CD4-positive, alpha-beta memory T cell (primary cell): ENCODE data around the gene SLC45A2. TPM values are rescaled to one million over a fixed set of nuclear protein-coding genes. Genes with fewer than 3 reads are reported as not detected.

ENCODE experiments used
- CTCF ChIA-PET: fragments of 350-600 bp; sonication (Branson Sonifier 250); formaldehyde crosslinking; loops from one replicate; lab custom pipeline; 2021; ENCODE audit warnings: inconsistent platforms; ENCODE audit not compliant: partially characterized antibody; lab: Charles Lee
- POLR2A ChIA-PET: fragments of 350-600 bp; sonication (Branson Sonifier 250); formaldehyde crosslinking; loops from one replicate; lab custom pipeline; 2021; ENCODE audit not compliant: partially characterized antibody; lab: Charles Lee
- DNase-seq, 5 donors: peaks; one replicate each; pipeline versions ENCODE4 v3.0.0 to v3.0.0-alpha.2; 2020 to 2022; ENCODE audit warnings: mixed read lengths in 1 of 5
- H3K27ac ChIP-seq: one replicate; pipeline ENCODE4 v1.7.0; 2013; ENCODE audit warnings: low read depth, low read length
- H3K27me3 ChIP-seq: 2 replicates; pipeline ENCODE4 v1.7.0; 2013; ENCODE audit warnings: mild to moderate bottlenecking, low read length, moderate library complexity; ENCODE audit not compliant: insufficient read depth
- H3K36me3 ChIP-seq: 2 replicates; pipeline ENCODE4 v1.7.0; 2013; ENCODE audit warnings: mild to moderate bottlenecking, low read length, moderate library complexity; ENCODE audit not compliant: insufficient read depth
- H3K4me1 ChIP-seq: 2 replicates; pipeline ENCODE4 v1.7.0; 2013; ENCODE audit warnings: mild to moderate bottlenecking, low read length, moderate library complexity; ENCODE audit not compliant: insufficient read depth
- H3K4me3 ChIP-seq, 2 donors: one replicate each; pipeline ENCODE4 v1.7.0; 2013; ENCODE audit warnings: low read length in 2 of 2, mild to moderate bottlenecking in 1 of 2
- H3K9me3 ChIP-seq, 2 donors: one replicate each; pipeline ENCODE4 v1.7.0; 2013; ENCODE audit warnings: low read length in 2 of 2, control low read depth in 1 of 2; ENCODE audit not compliant: control insufficient read depth in 1 of 2
- H3K27ac Mint-ChIP-seq, 7 donors: one replicate each; pipeline ENCODE4 v1.8.0; 2020 to 2021; ENCODE audit warnings: mixed read lengths in 7 of 7, mild to moderate bottlenecking in 6 of 7, inconsistent platforms in 3 of 7, moderate library complexity in 3 of 7
- H3K27me3 Mint-ChIP-seq, 2 donors: one replicate each; pipeline ENCODE4 v1.8.0; 2020 to 2021; ENCODE audit warnings: mixed read lengths in 2 of 2
- H3K36me3 Mint-ChIP-seq, 2 donors: one replicate each; pipeline ENCODE4 v1.8.0; 2020 to 2021; ENCODE audit warnings: mixed read lengths in 2 of 2, inconsistent platforms in 1 of 2, mild to moderate bottlenecking in 1 of 2
- H3K4me1 Mint-ChIP-seq, 4 donors: one replicate each; pipeline ENCODE4 v1.8.0; 2020 to 2021; ENCODE audit warnings: mixed read lengths in 4 of 4, mild to moderate bottlenecking in 1 of 4
- H3K4me3 Mint-ChIP-seq, 8 donors: one replicate each; pipeline ENCODE4 v1.8.0; 2020 to 2021; ENCODE audit warnings: mixed read lengths in 8 of 8, mild to moderate bottlenecking in 7 of 8, moderate library complexity in 6 of 8, inconsistent platforms in 3 of 8
- H3K9me3 Mint-ChIP-seq, 8 donors: one replicate each; pipeline ENCODE4 v1.8.0; 2020 to 2021; ENCODE audit warnings: mixed read lengths in 8 of 8, mild to moderate bottlenecking in 5 of 8, inconsistent platforms in 3 of 8, moderate library complexity in 1 of 8
- intact Hi-C: fragments of 100-400 bp; cut with micrococcal nuclease; formaldehyde crosslinking; loops from one replicate; pipeline ENCODE4 v1.15.1; 2023
- polyA plus RNA-seq, 2 donors: library from polyadenylated mRNA; unstranded; fragments of 300-500 nt; fragmentation: Illumina TruSeq; gene quantifications; one replicate each; pipeline ENCODE4 v1.2.3, GENCODE V29; 2021
- total RNA-seq, 2 experiments: library from RNA; stranded (reverse); gene quantifications; one replicate each; pipeline ENCODE4 v1.2.3, GENCODE V29; 2021

SLC45A2 gene
- total and polyA plus RNA-seq, 4 experiments from 2014 or later: not detected

- Mint-ChIP-seq H3K27ac (no peak overlapping the region), H3K4me1 (no peaks in the 10 kb centered on the region), H3K27me3 (peaks cover 0 to 2% of the 10 kb centered on the region in 2 donors), H3K9me3 (no peaks in the 10 kb centered on the region), H3K36me3 (peaks cover 14 to 19% of the 10 kb centered on the region in 2 donors), H3K4me3 (no peak overlapping the region)
- H3K27ac ChIP-seq: no peak overlapping the region
- ChIA-PET CTCF (interaction anchor here (0.9 to 2.0 kb wide), 3 partner anchors 12 to 14 kb away, joined by 3 to 9 read pairs (median 7); no protein-coding TSS in a partner anchor), POLR2A (no interaction called here)
- peaks cover 10% of the 10 kb centered on the region for H3K36me3 ChIP-seq
- intact Hi-C loops: no loop called here
- H3K4me1 ChIP-seq: no peaks in the 10 kb centered on the region
- no peaks in the 10 kb centered on the region for H3K27me3 ChIP-seq
- H3K4me3 ChIP-seq: no peak overlapping the region
- no peak for DNase-seq
- no peaks in the 10 kb centered on the region for H3K9me3 ChIP-seq
Observed at GRCh38 chr5:33984178-33984577, 315 bp downstream of the SLC45A2 start.

GRCh38 chr5:33981408-33982162, 2.9 kb downstream of the SLC45A2 start:
- CTCF ChIA-PET: interaction anchor here (0.6 to 1.3 kb wide), 3 partner anchors 11 to 16 kb away, joined by 3 to 4 read pairs (median 4); no protein-coding TSS in a partner anchor

GRCh38 chr5:33980030-33980429, 4.5 kb downstream of the SLC45A2 start:
- H3K4me3 ChIP-seq: no peak overlapping the region
- H3K9me3 ChIP-seq: no peaks in the 10 kb centered on the region
- Mint-ChIP-seq H3K4me3 (no peak overlapping the region), H3K27me3 (peaks cover 0 to 2% of the 10 kb centered on the region in 2 donors), H3K27ac (no peak overlapping the region), H3K4me1 (no peaks in the 10 kb centered on the region), H3K36me3 (no peaks in the 10 kb centered on the region), H3K9me3 (no peaks in the 10 kb centered on the region)
- POLR2A ChIA-PET: no interaction called here
- DNase-seq: no peak
- no peaks in the 10 kb centered on the region for H3K36me3 ChIP-seq
- no peak overlapping the region for H3K27ac ChIP-seq
- H3K4me1 ChIP-seq: no peaks in the 10 kb centered on the region
- intact Hi-C loops: no loop called here
- no peaks in the 10 kb centered on the region for H3K27me3 ChIP-seq
- CTCF ChIA-PET: interaction anchor here (3.4 kb wide), 1 partner anchor 11 kb away, joined by 13 read pairs; no protein-coding TSS in a partner anchor

More at GRCh38 chr5:33981408-33982162, 2.9 kb downstream of the SLC45A2 start:
- H3K4me3 ChIP-seq: no peak overlapping the region
- H3K9me3 ChIP-seq: no peaks in the 10 kb centered on the region
- H3K4me1 Mint-ChIP-seq: no peaks in the 10 kb centered on the region
- H3K36me3 Mint-ChIP-seq: no peaks in the 10 kb centered on the region
- H3K4me1 ChIP-seq: no peaks in the 10 kb centered on the region
- H3K27ac ChIP-seq: no peak overlapping the region
- no peak overlapping the region for H3K27ac Mint-ChIP-seq
- no peak overlapping the region for H3K4me3 Mint-ChIP-seq
- no peaks in the 10 kb centered on the region for H3K36me3 ChIP-seq
- intact Hi-C loops: no loop called here
- no peak for DNase-seq
- H3K27me3 Mint-ChIP-seq: peaks cover 0 to 2% of the 10 kb centered on the region in 2 donors
- H3K9me3 Mint-ChIP-seq: no peaks in the 10 kb centered on the region
- POLR2A ChIA-PET: no interaction called here
- no peaks in the 10 kb centered on the region for H3K27me3 ChIP-seq

- Mint-ChIP-seq H3K27ac (no peak overlapping the region), H3K4me1 (peaks cover 0 to 3% (median 1%) of the 10 kb centered on the region in 4 donors), H3K4me3 (no peak overlapping the region), H3K27me3 (peaks cover 0 to 2% of the 10 kb centered on the region in 2 donors), H3K9me3 (no peaks in the 10 kb centered on the region), H3K36me3 (no peaks in the 10 kb centered on the region)
- no peaks in the 10 kb centered on the region for H3K27me3 ChIP-seq
- no peaks in the 10 kb centered on the region for H3K36me3 ChIP-seq
- no peaks in the 10 kb centered on the region for H3K9me3 ChIP-seq
- CTCF ChIA-PET: interaction anchor here (3.4 kb wide), 1 partner anchor 9 kb away, joined by 13 read pairs; no protein-coding TSS in a partner anchor
- no peak for DNase-seq
- H3K27ac ChIP-seq: no peak overlapping the region
- H3K4me3 ChIP-seq: no peak overlapping the region
- POLR2A ChIA-PET: no interaction called here
- intact Hi-C loops: no loop called here
- H3K4me1 ChIP-seq: no peaks in the 10 kb centered on the region
Observed at GRCh38 chr5:33978306-33978705, 6.2 kb downstream of the SLC45A2 start.

- Mint-ChIP-seq H3K4me1 (peaks cover 0 to 3% (median 1%) of the 10 kb centered on the region in 4 donors), H3K27ac (no peak overlapping the region), H3K4me3 (no peak overlapping the region), H3K27me3 (peaks cover 0 to 2% of the 10 kb centered on the region in 2 donors), H3K9me3 (no peaks in the 10 kb centered on the region), H3K36me3 (no peaks in the 10 kb centered on the region)
- ChIA-PET CTCF (no interaction called here), POLR2A (no interaction called here)
- Histone ChIP-seq H3K27me3 (no peaks in the 10 kb centered on the region), H3K36me3 (no peaks in the 10 kb centered on the region), H3K4me1 (no peaks in the 10 kb centered on the region), H3K27ac (no peak overlapping the region), H3K9me3 (no peaks in the 10 kb centered on the region), H3K4me3 (no peak overlapping the region)
- DNase-seq: no peak
- intact Hi-C loops: no loop called here
Observed at GRCh38 chr5:33976307-33976706, 8.2 kb downstream of the SLC45A2 start.

DNA sequence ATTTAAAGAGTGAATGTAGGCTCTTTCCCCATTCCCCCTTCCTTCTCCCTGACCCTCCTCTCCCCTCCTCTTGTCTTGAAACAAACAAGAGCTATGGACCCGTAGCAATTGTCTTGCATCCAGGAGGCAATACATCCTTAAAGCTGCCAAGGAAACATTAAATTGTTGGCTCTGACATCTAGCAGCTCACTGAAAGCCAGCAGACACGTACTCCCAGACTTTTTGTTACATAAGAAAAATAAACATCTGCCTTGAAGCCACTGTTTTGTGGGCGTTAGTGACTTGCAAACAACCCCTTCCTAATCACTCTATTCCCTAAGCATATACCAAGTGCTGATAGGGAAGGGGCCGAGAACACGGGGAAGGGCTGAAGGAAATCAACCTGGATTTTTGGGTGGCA, 8.6 kb downstream of the SLC45A2 start:
- peaks cover 0 to 2% of the 10 kb centered on the region in 2 donors for H3K27me3 Mint-ChIP-seq
- intact Hi-C loops: no loop called here
- no peaks in the 10 kb centered on the region for H3K36me3 ChIP-seq
- ChIA-PET POLR2A (no interaction called here), CTCF (no interaction called here)
- no peak overlapping the region for H3K27ac ChIP-seq
- no peak overlapping the region for H3K4me3 Mint-ChIP-seq
- DNase-seq: no peak
- no peaks in the 10 kb centered on the region for H3K27me3 ChIP-seq
- H3K36me3 Mint-ChIP-seq: no peaks in the 10 kb centered on the region
- no peaks in the 10 kb centered on the region for H3K9me3 ChIP-seq
- H3K27ac Mint-ChIP-seq: no peak overlapping the region
- H3K4me1 ChIP-seq: no peaks in the 10 kb centered on the region
- H3K4me1 Mint-ChIP-seq: peaks cover 0 to 3% (median 1%) of the 10 kb centered on the region in 4 donors
- no peak overlapping the region for H3K4me3 ChIP-seq
- H3K9me3 Mint-ChIP-seq: no peaks in the 10 kb centered on the region

DNA sequence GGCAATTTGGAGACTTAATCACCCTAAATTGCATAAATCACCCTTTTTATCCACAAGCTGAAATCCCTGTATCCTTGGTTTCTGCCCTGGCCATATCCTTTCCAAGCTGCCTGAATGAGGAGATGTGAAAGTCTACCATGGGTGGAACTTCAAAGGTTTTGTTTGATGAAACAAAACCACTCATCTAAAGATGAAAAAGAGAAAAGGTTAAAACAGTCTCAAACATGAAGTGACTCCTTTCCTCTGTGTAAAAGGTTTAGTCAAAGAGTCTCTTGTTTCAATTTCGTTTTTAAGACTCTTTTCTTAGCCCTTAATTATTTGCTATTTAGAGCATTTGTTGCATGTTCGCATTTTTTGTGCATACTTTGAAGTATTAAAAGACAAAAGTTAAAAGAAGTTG, 11.2 kb downstream of the SLC45A2 start:
- Histone ChIP-seq H3K9me3 (no peaks in the 10 kb centered on the region), H3K4me3 (no peak overlapping the region), H3K4me1 (no peaks in the 10 kb centered on the region), H3K27me3 (no peaks in the 10 kb centered on the region), H3K36me3 (no peaks in the 10 kb centered on the region), H3K27ac (no peak overlapping the region)
- Mint-ChIP-seq H3K4me3 (no peak overlapping the region), H3K9me3 (no peaks in the 10 kb centered on the region), H3K27me3 (no peaks in the 10 kb centered on the region), H3K36me3 (no peaks in the 10 kb centered on the region), H3K27ac (no peak overlapping the region), H3K4me1 (peaks cover 0 to 3% (median 1%) of the 10 kb centered on the region in 4 donors)
- ChIA-PET CTCF (no interaction called here), POLR2A (no interaction called here)
- DNase-seq: no peak
- intact Hi-C loops: no loop called here
